Hematopoietic multipotent progenitor cell (in vitro differentiated cells): Measurements from ENCODE around the gene PGLYRP2. TPM values are rescaled to one million over a fixed set of nuclear protein-coding genes. Genes with fewer than 3 reads are reported as not detected.

ENCODE experiments used
- DNase-seq, 3 donors: peaks; one replicate each; pipeline ENCODE4 v3.0.0-alpha.2; 2011 to 2015; ENCODE audit warnings: low read depth in 2 of 3, low spot score in 2 of 3
- total RNA-seq: library from RNA; depleted of rRNA; stranded (reverse); fragments of >200 nt; gene quantifications from one replicate; pipeline ENCODE4 v1.2.3, GENCODE V29; 2012

PGLYRP2 gene
- total RNA-seq, 1 donor, result under 0.01 TPM

DNA sequence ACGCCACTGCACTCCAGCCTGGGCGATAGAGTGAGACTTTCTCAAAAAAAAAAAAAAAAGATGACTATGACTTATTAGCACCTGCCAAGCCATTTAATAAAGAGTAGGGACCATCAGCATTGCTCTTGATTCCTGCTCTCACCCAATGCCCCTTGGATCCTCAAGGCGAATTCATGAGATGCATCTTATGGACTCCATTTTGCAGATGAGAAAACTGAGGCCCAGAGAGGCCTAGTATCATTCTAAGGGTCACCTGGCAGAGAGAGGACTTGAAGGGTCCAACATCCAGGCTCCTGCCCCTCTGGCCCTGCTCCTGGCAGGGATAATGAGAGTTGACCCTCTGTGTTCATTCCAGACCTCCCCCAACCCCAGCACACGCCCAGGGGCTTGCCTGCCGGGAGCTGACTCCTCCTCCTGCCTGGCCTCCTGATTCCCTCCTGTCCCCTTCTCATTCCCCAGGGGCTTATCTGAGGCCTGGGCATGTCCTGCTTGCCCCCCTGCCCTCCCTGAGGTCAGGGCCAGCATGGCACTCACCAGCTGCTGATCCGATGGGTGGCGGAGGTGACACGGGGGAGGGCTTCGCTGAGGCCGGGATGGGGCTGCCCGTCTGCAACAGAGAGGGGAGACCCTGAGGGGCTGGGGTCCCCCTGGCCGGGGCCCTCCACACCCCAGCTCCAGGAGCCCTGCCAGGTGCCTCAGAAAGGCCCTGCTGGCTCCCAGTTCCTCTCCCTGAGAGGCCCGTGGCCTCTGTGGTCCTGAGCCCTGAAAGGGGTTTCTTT is 37.0 kb downstream of the PGLYRP2 start:
- no peak for DNase-seq

DNA sequence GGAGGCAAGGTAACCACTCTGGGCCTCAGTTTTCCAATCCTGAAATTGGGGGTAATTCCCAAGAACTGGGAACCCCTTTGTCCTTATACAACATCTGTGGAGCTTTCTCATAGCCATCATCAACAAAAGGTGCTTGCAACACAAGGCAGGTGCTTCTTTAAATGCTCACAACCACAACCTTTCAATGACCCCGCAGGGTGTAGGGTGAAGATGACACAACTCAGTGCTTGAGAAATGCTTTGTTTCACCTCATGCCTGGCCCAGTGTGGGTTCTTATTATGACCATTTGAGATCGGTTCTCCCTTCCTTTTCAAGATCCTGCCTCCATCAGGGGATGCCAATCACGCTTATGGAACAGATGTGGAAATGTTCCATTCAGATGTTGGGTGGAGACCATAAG is 38.0 kb downstream of the PGLYRP2 start:
- DNase-seq, result no peak

- DNase-seq, result no peak
Measured at GRCh38 chr19:15439821-15440641, 39.3 kb downstream of the PGLYRP2 start.

DNA sequence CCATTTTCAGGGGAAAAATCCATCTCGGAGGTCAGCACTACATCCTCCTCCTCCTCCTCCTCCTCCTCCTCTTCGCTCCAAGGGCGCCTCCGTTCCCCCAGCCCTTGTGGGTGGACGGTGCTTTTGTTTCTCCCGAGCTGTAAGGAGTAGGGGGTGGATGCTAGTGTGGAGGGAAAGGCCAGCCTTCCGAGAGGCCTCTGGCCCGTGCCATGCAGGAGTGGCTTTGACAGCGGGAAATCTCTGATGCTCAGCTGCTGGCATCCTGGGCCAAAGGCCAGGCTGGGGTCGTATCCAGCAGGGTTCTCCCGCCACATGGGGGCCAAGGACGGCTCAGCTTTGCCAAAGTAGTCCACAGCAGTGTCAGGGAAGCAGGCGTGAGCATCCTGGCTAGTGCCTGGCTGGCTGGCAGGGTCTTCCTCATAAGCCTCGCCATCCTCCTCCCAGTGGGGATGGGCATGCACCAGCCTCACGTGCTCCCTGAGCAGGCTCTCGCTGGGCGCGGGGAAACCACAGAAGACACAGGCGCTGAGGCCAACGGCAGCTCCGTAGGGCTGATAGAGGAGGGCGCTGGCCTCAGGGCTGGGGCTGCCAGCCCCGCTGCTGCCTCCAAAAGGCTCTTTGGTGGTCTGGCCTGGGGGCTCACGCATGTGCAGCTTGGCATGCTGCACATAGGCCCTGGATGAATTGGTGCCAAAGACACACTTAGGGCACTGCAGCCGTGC is 40.1 kb downstream of the PGLYRP2 start:
- DNase-seq, result no peak

GRCh38 chr19:15438577-15438976 is 40.7 kb downstream of the PGLYRP2 start:
- no peak for DNase-seq

- no peak for DNase-seq
Measured at GRCh38 chr19:15438124-15438496, 41.2 kb downstream of the PGLYRP2 start.

DNA sequence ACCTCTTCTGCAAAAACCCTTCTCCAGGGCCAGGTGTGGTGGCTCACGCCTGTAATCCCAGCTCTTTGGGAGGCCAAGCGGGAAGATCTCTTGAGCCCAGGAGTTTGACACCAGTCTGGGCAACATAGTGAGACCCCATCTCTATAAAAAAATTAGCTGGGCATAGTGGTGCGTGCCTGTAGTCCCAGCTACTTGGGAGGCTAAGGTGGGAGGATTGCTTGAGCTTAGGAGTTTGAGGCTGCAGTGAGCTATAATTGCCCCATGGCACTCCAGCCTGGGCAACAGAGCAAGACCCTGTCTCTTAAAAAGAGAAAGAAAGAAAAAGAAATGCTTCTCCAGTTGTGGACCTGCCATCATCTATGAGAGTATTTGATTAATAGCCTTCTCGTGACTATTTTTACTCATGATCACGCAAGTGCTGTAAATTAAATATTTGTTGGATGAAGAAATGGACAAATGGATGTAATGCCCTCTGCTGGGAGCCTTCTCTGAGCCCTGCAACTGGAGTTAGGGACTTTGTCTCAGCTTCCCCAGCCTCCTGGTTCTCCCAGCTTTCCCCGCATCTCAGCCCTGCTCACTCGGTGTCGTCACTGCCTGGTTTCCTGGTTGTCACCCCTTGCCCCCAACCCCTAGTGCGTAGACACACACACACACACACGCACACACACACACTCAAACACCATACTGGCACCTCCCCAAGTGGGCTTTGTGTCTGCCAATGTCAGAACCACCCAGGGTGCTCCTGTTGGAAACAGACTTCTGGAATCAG is 41.8 kb downstream of the PGLYRP2 start:
- no peak for DNase-seq

DNA sequence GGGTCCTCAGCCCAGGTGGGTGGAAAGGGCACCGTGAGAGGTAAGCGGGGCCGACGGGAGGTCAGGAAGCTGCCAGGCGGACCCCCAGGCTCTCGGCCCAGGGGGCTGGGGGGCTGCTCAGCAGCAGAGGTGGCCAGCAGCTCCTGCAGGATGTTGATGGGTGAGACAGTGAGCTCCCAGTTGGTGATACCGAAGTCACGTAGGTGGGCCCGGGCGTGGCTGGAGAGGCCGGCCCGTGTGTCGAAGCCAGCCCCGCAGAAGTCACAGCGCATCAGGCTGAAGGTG is 42.5 kb downstream of the PGLYRP2 start:
- no peak for DNase-seq

GRCh38 chr19:15436012-15436825 is 43.1 kb downstream of the PGLYRP2 start:
- DNase-seq, result no peak

DNA sequence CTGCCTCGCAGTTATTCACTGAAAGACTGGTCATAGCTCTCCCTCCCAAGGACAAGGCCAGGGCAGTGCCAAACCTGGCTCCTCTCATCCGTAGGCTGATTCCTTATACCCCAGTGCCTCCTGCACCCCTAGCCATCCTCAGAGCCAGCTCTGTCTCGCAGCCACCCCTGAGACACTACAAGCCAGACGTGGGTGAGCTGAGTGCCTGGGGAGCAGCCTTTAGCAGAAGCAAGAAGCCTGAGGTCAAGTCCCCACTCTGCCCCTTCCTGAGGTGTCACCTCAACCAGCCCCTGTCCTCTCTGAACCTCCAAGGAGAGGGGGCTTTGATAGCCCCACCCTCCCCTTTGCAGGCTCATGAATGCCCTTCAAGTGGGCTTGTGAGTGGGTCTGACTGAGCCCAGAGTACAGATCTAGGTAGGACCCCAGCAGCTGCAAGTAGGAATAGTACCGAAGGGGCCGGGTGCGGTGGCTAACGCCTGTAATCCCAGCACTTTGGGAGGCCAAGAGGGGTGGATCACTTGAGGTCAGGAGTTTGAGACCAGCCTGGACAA is 45.7 kb downstream of the PGLYRP2 start:
- no peak for DNase-seq

DNA sequence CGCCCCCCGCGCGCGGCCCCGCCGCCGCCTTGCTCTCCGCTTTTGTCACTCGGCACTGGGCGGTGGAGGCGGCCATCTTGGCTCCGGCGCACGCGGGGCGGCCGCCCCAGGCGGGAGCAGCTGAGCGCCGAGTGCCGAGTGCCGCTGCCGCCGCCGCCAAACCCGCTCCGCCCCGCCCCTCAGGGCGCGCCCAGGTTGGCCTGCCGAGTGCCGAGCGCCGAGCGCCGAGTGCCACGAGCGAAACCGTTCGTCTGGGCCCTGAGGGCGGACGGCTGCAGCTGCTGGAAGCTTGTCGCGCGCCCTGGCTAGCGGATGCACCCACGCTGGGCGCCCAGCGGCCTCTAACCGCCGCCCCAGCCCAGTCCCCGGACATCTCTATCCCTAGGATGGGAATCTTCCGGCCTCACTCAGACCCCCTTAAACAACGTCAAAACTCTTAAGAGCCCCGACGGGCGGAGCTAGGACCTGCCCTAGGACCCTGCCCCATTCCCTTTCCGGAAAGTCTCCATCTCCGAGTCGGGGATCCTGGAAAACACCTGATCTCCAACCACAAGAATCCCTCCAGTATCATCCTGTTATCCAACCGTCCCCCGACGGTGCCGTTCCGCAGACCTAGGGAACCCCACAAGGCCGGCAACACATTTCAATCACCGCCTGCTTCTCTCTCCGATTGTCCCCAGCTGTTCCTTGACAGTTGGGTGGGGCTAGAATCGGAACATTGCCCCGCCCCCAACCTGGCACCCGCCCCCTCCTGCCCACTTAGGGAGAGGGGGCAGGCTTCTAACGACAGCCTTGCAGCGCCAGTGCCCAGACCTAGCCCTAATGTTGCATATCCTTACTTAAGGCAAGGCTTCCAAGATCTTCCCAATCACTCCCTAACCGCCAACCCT is 46.4 kb downstream of the PGLYRP2 start:
- peak; percentile 78 to 90 (median 90) for DNase-seq

DNA sequence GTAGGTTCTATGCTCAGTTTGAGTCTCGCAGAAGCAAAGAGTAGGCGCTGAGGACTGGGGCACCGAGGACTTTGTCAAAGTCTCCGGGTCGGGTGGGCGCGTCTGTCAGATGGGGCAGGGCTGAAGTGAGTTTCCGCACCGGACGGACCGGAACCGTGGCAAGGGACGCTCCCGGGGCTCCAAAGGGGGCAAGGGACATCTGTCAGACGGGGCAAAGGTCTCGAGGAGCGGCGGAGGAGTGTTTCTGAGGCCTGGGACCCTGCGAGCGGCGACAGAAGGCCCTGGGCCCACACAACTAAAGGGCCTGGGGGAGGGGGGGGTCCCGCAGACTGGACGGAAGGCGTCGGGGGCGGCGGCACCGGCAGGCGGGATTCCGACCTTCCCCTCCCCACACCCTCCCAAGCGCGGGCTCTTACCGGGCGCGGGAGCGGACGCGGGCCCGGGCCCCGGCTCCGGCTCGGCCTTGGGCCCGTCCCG is 47.2 kb downstream of the PGLYRP2 start:
- DNase-seq, result no peak

- no peak for DNase-seq
Measured at GRCh38 chr19:15431396-15432017, 47.8 kb downstream of the PGLYRP2 start.

DNA sequence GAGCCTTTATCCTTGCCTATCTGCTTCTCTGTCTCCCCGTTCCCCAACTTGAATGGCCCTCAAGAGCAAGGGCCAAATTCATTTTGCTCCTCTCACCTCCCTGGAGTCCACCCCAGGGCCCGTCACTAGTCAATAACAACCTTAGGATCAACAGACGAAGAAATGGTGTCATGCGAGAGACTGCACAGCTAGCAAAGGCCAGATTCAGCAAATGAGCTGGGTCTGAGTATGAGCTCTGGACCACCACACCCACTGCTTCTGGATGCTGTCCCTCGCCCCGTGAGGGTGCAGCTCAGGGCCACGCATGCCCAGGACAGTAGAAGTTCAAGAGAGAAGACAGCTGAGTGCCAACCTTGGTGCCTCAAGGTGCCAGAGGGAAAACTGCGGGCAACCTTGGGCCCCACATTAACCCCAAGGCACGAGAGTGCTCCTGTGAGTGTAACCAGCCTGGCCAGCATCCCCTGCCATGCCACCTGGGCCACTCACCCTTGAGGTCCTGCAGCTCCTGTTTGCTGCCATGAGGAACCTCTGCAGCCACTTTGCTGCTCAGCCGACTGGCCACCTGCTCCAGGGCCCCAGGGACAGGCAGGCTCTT is 48.7 kb downstream of the PGLYRP2 start:
- DNase-seq, result no peak

GRCh38 chr19:15429825-15430467 is 49.4 kb downstream of the PGLYRP2 start:
- DNase-seq, result no peak

DNA sequence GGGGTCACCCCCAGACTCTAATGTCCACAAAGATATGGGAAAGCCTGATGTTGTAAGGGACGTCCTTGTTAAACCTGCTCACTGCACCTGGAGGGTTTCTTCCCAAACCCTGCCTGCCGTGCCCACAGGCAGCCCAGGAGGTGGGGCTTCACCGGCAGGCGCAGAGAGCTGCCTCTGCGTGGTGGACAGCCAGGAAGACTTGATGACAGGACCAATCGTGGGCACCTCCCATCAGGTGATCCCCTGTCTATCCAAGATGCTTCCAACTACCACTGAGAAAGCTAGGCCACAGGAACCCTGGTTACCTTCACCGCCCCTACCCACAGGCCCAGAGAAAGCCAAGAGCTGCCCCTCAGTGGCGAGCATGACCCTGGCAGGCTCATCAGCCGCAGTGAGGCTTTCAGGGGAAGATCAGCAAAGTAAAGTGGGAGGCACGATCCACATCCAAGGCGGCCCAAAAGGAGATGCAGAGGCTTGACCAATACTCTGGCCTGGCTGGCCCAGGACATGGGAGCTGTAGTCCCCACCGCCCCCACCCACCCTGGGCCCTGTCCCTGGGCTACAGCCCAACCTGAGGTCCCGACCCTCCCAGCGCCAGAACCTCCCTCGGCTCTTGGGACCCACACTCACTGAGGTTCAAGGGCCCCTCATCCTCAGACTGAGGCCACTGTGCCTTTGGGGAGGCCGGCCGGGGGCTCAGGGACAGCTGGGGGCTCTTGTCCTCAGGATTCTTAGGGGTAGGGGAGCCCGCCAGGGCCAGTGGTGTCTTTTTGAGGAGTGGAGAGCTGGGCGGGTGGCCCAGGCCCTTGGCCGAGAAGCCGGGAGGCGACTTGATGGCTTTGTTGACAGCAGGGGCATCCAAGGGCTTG is 50.1 kb downstream of the PGLYRP2 start:
- DNase-seq, result no peak
